IgD-negative memory B cell (primary cell): ENCODE data around the gene FGF21. TPM values are rescaled to one million over a fixed set of nuclear protein-coding genes. Genes with fewer than 3 reads are reported as not detected.
A peak's percentile ranks its signal among the peaks of the same experiment; 100 is the strongest.

Experiments used
- H3K27ac Mint-ChIP-seq, 3 donors: one replicate each; pipeline ENCODE4 v1.8.0; 2020 to 2022; ENCODE audit warnings: mild to moderate bottlenecking in 3 of 3, mixed read lengths in 3 of 3, moderate library complexity in 1 of 3
- H3K27me3 Mint-ChIP-seq: one replicate; pipeline ENCODE4 v1.8.0; 2021; ENCODE audit warnings: mixed read lengths
- H3K36me3 Mint-ChIP-seq: one replicate; pipeline ENCODE4 v1.8.0; 2020; ENCODE audit warnings: mild to moderate bottlenecking, mixed read lengths
- H3K4me1 Mint-ChIP-seq, 3 donors: one replicate each; pipeline ENCODE4 v1.8.0; 2020 to 2022; ENCODE audit warnings: mixed read lengths in 3 of 3, mild to moderate bottlenecking in 1 of 3
- H3K4me3 Mint-ChIP-seq, 4 donors: one replicate each; pipeline ENCODE4 v1.8.0; 2020 to 2022; ENCODE audit warnings: mild to moderate bottlenecking in 4 of 4, mixed read lengths in 4 of 4, moderate library complexity in 3 of 4
- H3K9me3 Mint-ChIP-seq, 3 donors: one replicate each; pipeline ENCODE4 v1.8.0; 2020 to 2021; ENCODE audit warnings: mixed read lengths in 3 of 3, mild to moderate bottlenecking in 1 of 3
- polyA plus RNA-seq: library from polyadenylated mRNA; unstranded; fragments of 300-500 nt; fragmentation: Illumina TruSeq; gene quantifications from one replicate; pipeline ENCODE4 v1.2.3, GENCODE V29; 2021

Gene FGF21
- polyA plus RNA-seq, 1 donor from 2014 or later = not detected

DNA sequence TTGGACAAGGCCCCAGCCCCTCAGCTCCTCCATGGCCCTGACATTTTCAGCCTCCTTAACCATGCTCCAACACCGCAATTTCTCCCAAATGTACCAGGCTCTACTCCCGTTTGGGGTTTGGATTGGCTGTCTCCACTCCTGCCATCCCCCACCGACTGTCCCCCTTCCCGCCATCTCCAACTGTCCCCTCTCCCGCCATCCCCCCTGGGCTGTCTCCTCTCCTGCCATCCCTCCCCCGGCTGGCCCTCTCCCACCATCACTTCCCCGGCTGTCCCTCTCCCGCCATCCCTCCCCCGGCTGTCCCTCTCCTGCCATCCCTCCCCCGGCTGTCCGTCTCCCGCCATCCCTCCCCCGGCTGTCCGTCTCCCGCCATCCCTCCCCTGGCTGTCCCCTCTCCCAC is 50.1 kb downstream of the FGF21 start:
- Mint-ChIP-seq H3K4me1 (peaks cover 12 to 18% (median 17%) of the 10 kb centered on the region in 3 donors), H3K4me3 (no peak overlapping the region), H3K27me3 (no peaks in the 10 kb centered on the region), H3K27ac (no peak overlapping the region), H3K9me3 (no peaks in the 10 kb centered on the region), H3K36me3 (peaks cover 8% of the 10 kb centered on the region)

DNA sequence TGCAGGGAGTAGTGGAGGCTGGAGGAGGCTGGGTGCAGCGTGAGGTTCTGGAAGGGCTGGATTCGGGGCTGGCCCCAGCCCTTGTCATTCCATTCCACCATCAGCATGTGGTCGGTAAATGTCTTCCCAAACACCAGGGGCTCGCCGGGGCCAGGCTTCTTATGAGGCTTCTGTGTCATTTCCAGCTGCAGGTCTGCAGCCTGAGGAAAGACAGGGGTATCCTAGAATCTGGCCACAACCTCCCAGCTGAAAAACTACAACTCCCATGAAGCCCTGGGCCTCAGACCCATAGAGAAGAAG is 51.1 kb downstream of the FGF21 start:
- Mint-ChIP-seq H3K9me3 (no peaks in the 10 kb centered on the region), H3K27ac (peak overlapping the region in 1 of 3 donors; percentile 91)

DNA sequence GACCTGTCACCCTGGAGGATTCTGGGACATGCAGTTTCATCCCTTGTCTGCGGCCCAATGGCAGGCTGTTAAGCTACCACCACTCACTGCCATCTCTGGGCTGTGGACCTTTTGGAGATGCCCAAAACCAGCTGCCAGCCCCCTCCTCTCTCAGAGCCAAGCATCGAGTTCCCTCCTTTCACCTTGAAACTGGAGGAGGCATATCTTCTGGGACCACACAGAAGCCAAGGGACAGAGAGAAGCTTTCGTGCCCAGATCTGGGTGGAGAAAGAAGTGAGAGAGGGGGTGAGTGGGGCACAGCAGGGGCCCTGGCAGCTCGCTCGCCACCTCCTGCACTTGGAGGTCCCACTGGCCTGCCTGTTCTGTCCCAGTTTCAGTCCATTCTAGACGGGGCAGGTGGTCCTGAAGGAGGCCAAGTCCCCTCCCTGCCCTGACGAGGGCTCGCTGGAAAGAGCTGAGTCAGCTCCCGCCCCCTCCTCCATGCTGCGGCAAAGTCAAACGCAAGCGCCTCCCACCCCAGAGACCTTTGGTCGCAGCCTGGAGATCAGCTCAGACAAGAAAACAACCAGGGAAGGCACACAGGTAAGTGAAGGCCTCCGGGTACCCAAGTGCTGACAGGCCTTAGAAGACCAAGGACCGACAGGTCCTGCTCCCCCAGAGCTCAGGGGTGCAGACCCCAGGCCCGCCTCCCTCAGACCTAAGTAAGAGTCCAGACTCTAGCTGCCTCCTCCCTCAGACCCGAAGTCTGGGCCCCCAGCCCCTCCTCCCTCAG is 51.7 kb downstream of the FGF21 start:
- peak overlapping the region in 1 of 3 donors; percentile 91 for H3K27ac Mint-ChIP-seq
- peaks cover 8% of the 10 kb centered on the region for H3K36me3 Mint-ChIP-seq

More for the DNA sequence above, 51.1 kb downstream of the FGF21 start:
- Mint-ChIP-seq H3K4me3 (peak overlapping the region in 1 of 4 donors; percentile 89), H3K4me1 (peaks cover 12 to 18% (median 14%) of the 10 kb centered on the region in 3 donors), H3K27me3 (no peaks in the 10 kb centered on the region), H3K36me3 (peaks cover 8% of the 10 kb centered on the region)

DNA sequence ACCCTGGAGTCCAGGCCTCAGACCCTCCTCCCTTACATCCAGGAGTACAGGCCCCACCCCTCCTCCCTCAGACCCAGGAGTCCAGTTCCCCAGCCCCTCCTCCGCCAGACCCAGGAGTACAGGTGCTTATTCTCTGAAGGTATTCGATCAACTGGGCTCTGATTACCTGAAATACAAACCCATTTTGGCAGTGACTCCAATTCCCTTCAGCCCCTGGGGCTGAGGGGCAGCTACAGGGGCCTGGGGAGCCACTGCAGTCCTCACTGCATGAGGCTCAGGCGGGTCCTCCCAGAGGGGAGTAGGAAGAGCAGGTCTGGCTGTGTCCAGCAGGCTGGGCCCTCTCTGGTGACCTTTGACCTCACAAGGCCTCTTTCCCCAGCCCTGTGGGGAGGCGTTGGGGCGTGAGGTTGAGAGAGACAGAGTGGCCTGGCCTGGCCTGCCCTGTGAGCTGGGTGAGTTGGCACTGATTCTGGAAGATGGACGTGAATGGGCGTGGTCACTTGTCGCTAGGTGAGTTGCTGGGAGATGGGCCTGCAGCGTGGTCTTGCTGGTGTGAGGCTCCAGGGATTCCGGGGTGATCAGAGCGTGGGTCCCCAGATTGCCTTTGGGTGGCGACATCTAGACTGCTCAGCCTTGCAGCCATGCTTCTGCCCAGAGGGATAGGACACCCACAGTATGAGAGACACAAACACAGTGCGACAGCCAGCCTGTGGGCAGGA is 52.4 kb downstream of the FGF21 start:
- Mint-ChIP-seq H3K36me3 (peaks cover 8% of the 10 kb centered on the region), H3K9me3 (no peaks in the 10 kb centered on the region), H3K4me1 (peaks cover 18 to 20% (median 20%) of the 10 kb centered on the region in 3 donors), H3K27me3 (no peaks in the 10 kb centered on the region), H3K4me3 (peak overlapping the region in 1 of 4 donors; percentile 72), H3K27ac (peak overlapping the region in 1 of 3 donors; percentile 35)

More for the DNA sequence above, 51.7 kb downstream of the FGF21 start:
- Mint-ChIP-seq H3K9me3 (no peaks in the 10 kb centered on the region), H3K4me1 (peaks cover 12 to 18% (median 15%) of the 10 kb centered on the region in 3 donors), H3K4me3 (peak overlapping the region in 1 of 4 donors; percentile 89), H3K27me3 (no peaks in the 10 kb centered on the region)

Other genes with a start within 250 kb of the FGF21 start
- gene LMTK3, start 243.7 kb upstream of the FGF21 start, polyA plus RNA-seq = not detected
- not detected for gene SULT2B1, start 203.4 kb upstream of the FGF21 start, polyA plus RNA-seq
- not detected for gene SPACA4, start 148.8 kb upstream of the FGF21 start, polyA plus RNA-seq
- gene FAM83E, start 140.4 kb upstream of the FGF21 start, polyA plus RNA-seq = not detected
- gene RPL18, start 136.3 kb upstream of the FGF21 start, polyA plus RNA-seq = 2,549 TPM
- gene SPHK2, start 136.0 kb upstream of the FGF21 start, polyA plus RNA-seq = 11.0 TPM
- gene DBP, start 118.1 kb upstream of the FGF21 start, polyA plus RNA-seq = 86.1 TPM
- gene CA11, start 109.3 kb upstream of the FGF21 start, polyA plus RNA-seq = 11.6 TPM
- gene NTN5, start 82.5 kb upstream of the FGF21 start, polyA plus RNA-seq = 0.66 TPM
- not detected for gene FUT2, start 59.6 kb upstream of the FGF21 start, polyA plus RNA-seq
- 0.45 TPM for gene MAMSTR, start 35.8 kb upstream of the FGF21 start, polyA plus RNA-seq
- gene RASIP1, start 14.9 kb upstream of the FGF21 start, polyA plus RNA-seq = 0.26 TPM
- not detected for gene IZUMO1, start 8.6 kb upstream of the FGF21 start, polyA plus RNA-seq
- not detected for gene FUT1, start 2.9 kb upstream of the FGF21 start, polyA plus RNA-seq
- gene BCAT2, start 55.5 kb downstream of the FGF21 start, polyA plus RNA-seq = 31.8 TPM
- gene HSD17B14, start 81.0 kb downstream of the FGF21 start, polyA plus RNA-seq = 1.2 TPM
- gene PLEKHA4, start 113.1 kb downstream of the FGF21 start, polyA plus RNA-seq = 3.2 TPM
- 558 TPM for gene PPP1R15A, start 116.9 kb downstream of the FGF21 start, polyA plus RNA-seq
- gene TULP2, start 143.2 kb downstream of the FGF21 start, polyA plus RNA-seq = not detected
- gene NUCB1, start 144.8 kb downstream of the FGF21 start, polyA plus RNA-seq = 103 TPM
- 0.39 TPM for gene DHDH, start 178.2 kb downstream of the FGF21 start, polyA plus RNA-seq
- gene BAX, start 199.4 kb downstream of the FGF21 start, polyA plus RNA-seq = 101 TPM
- 7,236 TPM for gene FTL, start 209.8 kb downstream of the FGF21 start, polyA plus RNA-seq
- gene GYS1, start 237.8 kb downstream of the FGF21 start, polyA plus RNA-seq = 26.4 TPM
- gene RUVBL2, start 238.4 kb downstream of the FGF21 start, polyA plus RNA-seq = 65.7 TPM